ENCODE data around the gene APH1B. TPM values are rescaled to one million over a fixed set of nuclear protein-coding genes. Genes with fewer than 3 reads are reported as not detected.

APH1B gene
- total RNA-seq, 2 donors from 2014 or later = 4.8 to 6.9 TPM

DNA sequence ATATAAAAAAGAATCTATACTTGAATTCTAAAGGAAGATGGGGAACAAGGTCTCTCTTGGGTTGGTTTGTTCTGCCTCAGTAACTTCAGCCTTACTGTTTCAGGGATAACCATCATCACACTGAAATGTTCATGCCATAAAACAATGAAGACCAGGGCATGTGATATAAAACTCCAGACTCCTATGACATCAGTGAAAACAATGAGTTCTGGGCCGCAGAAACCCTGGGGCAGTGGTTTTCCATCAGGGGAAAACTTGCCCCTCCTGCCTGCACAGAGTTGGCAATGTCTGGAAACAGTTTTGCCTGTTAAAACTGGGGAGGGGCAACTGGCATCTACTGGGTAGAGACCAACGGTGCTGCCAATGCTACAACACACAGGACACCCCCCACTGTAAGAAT lies 57.4 kb downstream of the APH1B start:
- TF ChIP-seq, protein P1, sequence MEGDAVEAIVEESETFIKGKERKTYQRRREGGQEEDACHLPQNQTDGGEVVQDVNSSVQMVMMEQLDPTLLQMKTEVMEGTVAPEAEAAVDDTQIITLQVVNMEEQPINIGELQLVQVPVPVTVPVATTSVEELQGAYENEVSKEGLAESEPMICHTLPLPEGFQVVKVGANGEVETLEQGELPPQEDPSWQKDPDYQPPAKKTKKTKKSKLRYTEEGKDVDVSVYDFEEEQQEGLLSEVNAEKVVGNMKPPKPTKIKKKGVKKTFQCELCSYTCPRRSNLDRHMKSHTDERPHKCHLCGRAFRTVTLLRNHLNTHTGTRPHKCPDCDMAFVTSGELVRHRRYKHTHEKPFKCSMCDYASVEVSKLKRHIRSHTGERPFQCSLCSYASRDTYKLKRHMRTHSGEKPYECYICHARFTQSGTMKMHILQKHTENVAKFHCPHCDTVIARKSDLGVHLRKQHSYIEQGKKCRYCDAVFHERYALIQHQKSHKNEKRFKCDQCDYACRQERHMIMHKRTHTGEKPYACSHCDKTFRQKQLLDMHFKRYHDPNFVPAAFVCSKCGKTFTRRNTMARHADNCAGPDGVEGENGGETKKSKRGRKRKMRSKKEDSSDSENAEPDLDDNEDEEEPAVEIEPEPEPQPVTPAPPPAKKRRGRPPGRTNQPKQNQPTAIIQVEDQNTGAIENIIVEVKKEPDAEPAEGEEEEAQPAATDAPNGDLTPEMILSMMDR (IDR thresholded peaks at IDR 0.05) = no peak
- DNase-seq (ENCODE audit: low spot score) = no peak

DNA sequence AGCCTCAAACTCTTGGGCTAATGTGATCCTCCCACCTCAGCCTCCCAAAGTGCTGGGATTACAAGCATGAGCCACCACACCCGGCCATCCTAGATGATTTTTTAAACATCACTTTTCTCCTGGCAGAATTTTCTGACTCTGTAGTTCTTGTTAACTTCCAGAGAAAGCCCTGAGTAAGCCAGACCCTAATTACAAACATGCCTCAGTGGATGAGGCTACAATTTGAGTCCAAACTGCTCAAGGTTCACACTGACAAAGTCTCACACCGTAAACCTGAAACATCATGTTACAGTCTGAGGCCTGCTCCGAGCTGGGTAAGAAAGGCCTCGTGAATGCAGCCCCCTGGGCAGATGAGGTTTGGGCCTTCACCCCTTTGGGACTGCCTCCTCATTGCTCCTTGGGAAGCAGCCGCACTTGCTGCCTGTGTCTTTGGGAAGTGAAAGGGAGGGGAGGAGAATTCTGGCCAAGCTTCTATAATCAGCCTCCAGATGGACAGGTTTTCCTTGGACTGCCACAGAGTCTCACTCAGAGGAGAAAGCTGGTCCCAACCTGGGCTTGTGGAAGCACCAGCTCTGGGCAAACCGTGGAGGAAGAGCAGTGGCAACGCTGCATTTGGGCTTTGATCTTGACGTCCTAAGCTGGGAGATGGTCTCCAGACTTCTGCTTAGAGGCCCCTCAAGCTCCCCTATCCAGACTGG lies 58.3 kb downstream of the APH1B start:
- Histone ChIP-seq H3K27me3 (no peaks in the 10 kb centered on the region), H3K9me3 (no peaks in the 10 kb centered on the region), H3K4me1 (peaks cover 0 to 6% of the 10 kb centered on the region in 2 donors), H3K4me3 (no peak overlapping the region), H3K36me3 (no peaks in the 10 kb centered on the region), H3K27ac (no peak overlapping the region)
- no peak for DNase-seq (ENCODE audit: low spot score)
- TF ChIP-seq, protein P1 (IDR thresholded peaks at IDR 0.05) = no peak

More for the DNA sequence above, 57.4 kb downstream of the APH1B start:
- Histone ChIP-seq H3K36me3 (no peaks in the 10 kb centered on the region), H3K4me3 (no peak overlapping the region), H3K27me3 (no peaks in the 10 kb centered on the region), H3K4me1 (peaks cover 0 to 6% of the 10 kb centered on the region in 2 donors), H3K9me3 (no peaks in the 10 kb centered on the region), H3K27ac (no peak overlapping the region)

DNA sequence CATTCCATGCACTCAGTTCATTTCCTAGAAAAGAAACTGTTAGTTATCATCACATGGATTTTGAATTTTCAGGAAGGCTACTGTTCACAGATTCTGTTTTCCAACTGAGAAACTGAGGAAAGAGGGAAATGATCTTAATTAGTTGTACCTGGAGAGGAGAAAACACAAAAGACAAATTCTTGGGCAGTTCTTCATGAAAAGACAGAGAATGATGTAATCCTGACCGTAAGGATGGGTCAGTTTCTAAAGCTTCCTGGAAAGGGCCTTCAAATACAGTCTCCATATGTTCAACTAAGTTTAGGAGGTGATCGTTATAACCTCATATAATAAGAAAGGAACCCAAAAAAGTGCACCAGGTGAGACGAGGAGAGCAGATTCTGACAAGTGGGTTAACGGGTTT lies 59.6 kb downstream of the APH1B start:
- H3K4me1 ChIP-seq = no peaks in the 10 kb centered on the region
- H3K27me3 ChIP-seq = no peaks in the 10 kb centered on the region
- no peak for DNase-seq (ENCODE audit: low spot score)
- no peaks in the 10 kb centered on the region for H3K36me3 ChIP-seq
- TF ChIP-seq, protein P1 (IDR thresholded peaks at IDR 0.05) = no peak
- no peaks in the 10 kb centered on the region for H3K9me3 ChIP-seq
- H3K4me3 ChIP-seq = no peak overlapping the region
- H3K27ac ChIP-seq = no peak overlapping the region

DNA sequence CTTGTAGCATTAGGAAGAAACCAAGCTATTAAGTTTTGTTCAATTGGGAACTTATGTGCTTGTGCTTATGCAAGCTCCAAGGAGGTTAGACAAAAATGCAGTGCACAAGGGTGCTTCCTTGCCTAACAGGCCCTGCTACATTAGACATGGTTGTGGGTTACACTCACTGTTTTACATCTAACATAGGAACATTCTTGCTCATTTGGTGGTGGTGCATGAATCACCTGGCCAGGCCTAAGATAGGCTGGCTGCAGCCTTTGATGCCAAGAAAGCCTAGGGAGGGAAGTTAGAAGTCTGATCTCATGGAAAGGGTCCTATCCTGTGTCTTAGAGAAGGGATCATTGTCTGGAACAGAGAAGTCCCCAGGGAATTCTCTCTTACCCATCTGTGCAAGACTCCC lies 60.8 kb downstream of the APH1B start:
- no peak for DNase-seq (ENCODE audit: low spot score)
- no peak overlapping the region for H3K27ac ChIP-seq
- TF ChIP-seq, protein P1 (IDR thresholded peaks at IDR 0.05) = no peak
- no peaks in the 10 kb centered on the region for H3K27me3 ChIP-seq
- no peaks in the 10 kb centered on the region for H3K9me3 ChIP-seq
- no peaks in the 10 kb centered on the region for H3K4me1 ChIP-seq
- no peak overlapping the region for H3K4me3 ChIP-seq
- H3K36me3 ChIP-seq = no peaks in the 10 kb centered on the region

DNA sequence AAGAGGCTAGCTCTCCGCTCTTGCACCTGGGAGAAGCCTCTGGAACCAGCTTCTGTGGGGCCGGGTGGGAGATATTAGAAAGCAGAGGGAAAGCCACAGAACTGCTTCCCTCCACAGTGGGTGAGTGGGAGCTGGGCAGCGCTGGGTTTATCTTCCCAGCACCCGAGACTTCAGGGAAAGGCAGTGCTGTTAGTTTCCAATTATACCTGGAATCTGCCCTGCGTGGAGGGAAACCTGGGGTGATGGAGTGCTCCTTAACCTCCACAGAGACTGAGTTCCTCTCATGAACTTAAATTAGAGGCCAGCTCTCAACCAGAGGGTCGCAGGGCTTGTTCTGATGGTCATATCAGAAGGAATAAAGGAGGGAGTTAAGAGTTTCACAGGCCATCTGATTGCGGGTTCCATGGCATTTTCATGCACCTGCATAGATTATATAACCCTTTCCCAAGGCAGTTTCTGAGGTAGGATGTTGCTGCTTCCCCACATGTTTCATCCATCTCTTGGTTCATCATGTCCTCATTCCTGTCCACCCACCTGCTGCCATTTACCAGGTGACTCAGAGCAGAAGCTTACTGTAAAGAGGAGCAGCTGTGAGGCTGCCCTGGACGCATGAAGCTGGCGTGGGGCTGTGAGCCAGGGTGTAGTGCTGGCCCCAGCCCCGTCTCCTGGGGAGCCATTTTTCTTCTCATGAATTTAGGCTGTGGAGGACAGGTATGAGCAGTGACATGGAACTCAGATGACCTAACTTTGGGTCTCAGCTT lies 61.8 kb downstream of the APH1B start:
- no peak overlapping the region for H3K27ac ChIP-seq
- TF ChIP-seq, protein P1 (IDR thresholded peaks at IDR 0.05) = no peak
- H3K4me3 ChIP-seq = no peak overlapping the region
- H3K4me1 ChIP-seq = no peaks in the 10 kb centered on the region
- no peaks in the 10 kb centered on the region for H3K27me3 ChIP-seq
- no peak for DNase-seq (ENCODE audit: low spot score)
- no peaks in the 10 kb centered on the region for H3K9me3 ChIP-seq
- no peaks in the 10 kb centered on the region for H3K36me3 ChIP-seq

All from right atrium auricular region (tissue), 2 donors.